HG02798 (cell line): ENCODE measurements around the gene ENPP6.
"Not testable (repeated sequence)": the region's sequence is repeated elsewhere in the genome, so short reads cannot be mapped to it uniquely, and the experiment has no call there.

ENCODE experiments used
- ATAC-seq: cut with Tn5 transposase; IDR thresholded peaks from one replicate; pipeline ENCODE4 v1.9.1; 2021; ENCODE audit warnings: mild to moderate bottlenecking; ENCODE audit not compliant: unreplicated experiment, poor library complexity

The ENPP6 gene

DNA sequence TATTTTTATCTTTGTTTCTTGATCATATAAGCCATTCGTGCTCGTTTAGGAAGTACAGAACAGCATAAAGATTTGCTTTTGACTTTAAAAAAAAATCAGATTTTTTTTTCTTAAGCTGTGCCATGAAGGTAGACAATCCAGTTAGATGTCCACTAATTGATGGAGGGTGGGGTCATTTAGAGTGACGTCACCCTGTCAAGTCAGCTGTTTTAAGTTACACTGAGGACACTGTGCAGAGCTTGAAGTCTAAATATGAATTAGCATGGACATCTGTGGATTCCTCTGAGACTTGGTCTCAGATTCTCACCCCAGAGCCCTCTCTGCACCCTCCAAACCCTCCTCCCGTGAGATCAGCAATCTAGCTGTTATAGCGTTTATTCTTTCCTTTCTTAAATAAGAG, 63.9 kb downstream of the ENPP6 start:
- no peak for ATAC-seq

DNA sequence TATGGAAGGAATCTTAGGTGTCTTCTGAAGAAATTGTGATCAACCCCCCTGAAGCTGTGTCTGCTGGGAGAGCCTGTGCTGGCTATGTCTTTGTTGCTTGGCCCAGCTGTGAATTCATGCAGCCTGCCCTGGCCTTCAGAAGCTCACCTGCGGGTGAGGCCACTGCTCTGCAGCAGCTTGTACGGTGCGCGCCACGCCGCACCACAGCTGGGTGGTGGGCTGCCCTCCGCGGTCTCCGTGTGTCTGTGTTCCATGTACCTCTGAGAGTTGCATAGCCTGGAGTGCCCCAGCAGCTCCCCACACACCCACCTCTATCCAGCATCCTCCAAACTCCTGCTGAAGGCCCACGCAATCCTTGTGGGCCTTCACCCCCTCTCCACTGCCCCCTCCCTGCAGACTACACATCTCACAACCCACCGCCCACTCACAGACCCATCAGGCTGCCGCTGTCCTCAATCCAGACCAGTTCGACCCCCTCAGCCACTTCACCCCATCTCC, 65.6 kb downstream of the ENPP6 start:
- no peak for ATAC-seq

DNA sequence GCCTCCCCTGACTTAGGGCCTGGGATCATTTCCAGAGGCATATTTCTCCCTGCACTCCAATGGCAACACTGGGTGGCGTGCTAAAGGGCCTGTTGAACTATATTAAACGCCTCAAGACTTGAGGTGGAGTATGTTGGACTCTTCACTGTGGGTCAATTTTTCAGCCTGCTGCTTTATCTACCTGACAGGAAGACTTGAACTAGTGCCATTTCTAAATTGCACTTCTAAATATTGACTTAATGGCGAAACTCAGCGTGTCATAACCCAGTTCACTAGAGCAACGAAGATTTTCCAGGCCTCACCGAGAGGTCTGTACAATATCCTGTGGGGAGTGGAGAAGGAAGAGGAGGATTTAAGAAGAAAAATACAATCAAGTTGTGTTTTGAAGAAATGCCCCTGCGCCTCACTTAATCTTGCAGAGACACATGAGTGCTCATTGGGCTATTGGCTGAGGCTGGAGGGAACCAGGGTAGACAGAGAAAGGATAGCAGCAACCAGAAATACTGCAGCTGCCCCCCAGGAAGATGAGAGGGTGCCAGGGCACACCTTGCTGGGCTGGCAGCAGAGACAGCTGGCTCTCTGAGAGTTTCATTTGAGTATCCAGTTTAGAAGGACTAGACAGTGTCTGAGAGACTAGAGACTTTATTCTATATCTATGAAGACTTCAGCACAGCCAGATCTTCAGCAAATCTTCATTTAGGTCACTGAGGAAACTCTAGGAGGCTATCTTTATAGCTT, 67.4 kb downstream of the ENPP6 start:
- ATAC-seq, result no peak

DNA sequence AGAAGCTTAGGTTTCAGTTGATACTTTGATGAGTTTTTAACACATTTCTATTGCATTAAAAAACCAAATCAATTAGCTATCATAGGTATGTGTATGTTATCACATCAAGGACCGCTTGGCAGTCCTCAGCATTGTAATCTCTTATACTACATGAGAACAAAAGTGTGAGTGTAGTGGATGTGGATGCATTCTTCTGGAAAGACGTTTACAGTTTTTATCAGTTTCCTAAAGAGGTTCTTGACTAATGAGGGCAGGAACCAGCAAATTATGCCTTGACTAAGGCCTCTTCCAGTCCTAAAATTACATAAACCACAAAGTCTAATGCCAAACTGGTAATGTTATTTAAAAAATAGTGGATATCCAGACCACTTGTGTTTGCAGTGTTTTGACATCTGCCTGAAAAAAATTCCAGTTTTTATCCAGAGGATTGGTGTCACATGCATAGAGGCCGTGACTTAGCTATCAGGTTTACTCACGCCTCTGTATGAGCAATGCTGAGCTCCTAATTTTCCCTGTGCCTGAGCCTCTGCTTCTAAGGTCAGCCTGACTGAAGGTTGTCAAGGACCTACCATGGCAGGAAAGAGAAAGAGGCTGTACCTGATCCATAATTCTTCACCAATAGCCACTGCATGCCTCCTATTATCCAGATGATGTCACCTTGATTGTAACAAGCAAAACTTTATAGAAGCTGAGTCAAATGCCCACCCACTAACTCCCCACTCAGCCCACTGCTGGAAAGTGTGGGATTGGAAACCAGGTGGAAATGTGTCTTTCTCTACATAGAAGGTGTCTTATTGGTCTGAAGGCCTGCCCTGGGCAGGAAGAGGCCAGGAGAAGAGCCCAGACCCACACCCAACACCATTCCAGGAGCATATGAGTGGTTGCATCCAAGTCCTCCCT, 68.7 kb downstream of the ENPP6 start:
- no peak for ATAC-seq

DNA sequence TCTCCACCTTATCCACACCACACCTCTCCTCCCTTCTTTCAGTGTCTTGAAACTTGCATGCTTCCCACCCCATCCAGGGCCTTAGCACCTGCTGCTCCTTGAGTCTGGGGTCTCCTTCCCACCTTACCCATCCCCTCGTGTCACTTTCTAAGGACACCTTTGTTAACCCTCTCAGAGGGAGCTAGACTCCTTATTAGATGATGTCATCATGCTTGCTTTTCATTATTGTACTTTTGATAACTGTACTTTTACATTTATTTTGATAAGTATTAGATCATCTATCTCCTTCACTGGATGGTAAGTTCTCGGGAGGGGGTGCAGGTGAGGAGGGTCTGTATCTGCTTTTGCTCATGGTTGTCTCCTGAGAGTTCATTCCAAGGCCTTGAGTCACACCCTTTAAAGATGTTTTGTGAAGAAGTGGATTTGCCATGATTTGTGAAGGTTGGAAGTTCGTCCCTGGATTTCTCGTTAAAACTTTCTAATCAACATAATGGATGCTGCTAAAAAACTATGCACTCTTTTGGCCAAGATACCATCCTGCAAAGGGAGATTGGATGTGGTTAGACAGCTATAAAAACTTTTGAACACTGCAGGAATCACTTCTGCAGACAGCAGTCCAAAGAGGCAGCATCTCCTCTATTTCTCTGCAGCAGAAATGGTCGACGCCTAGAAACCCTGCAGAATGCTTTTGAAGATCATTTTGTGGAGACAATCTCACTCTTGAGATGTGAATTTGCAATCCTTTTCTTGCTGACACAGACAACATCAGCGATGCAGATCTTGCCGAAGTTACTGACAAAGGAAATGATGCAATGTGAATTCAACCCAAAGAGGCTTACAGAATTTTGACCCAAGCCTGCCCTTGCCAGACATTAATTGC, 69.6 kb downstream of the ENPP6 start:
- ATAC-seq, result no peak

DNA sequence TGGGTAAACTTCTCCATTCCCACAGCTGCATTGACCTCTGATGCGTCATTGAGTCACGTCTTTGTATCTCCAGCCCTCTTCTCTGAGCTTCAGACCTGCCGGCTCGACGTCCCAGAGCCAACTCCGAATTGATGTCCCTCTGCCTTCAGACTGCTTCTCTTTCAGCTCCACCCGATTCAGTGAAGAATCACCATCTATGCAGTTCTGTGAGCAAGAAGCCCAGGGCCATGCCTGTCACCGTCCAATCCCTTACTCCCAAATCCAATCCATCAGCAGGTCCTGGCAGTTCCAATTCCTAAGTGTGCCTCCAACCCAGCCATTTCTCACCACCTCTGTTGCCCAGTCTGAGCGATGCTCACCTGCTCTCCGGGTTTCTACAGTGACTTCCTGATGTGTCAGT, 70.7 kb downstream of the ENPP6 start:
- ATAC-seq, result no peak

DNA sequence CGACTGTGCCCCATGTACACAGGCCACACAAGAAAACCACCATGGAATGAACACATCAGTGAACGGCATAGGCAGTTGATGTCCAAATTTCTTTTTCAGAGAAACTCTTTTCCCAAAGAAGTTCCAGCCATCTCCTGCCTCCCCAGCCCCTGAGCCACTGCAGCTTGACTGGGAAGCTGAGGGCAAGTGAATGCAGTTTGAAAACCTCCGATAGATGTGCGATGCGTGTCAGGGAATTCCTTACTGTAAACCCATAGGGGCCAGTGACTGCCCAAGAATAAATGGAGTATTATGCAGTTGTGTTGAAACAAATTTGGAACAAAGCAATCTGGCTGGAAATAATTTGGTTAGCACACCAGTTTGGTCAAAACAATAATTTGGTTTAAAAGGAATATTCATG, 72.1 kb downstream of the ENPP6 start:
- ATAC-seq, result no peak

DNA sequence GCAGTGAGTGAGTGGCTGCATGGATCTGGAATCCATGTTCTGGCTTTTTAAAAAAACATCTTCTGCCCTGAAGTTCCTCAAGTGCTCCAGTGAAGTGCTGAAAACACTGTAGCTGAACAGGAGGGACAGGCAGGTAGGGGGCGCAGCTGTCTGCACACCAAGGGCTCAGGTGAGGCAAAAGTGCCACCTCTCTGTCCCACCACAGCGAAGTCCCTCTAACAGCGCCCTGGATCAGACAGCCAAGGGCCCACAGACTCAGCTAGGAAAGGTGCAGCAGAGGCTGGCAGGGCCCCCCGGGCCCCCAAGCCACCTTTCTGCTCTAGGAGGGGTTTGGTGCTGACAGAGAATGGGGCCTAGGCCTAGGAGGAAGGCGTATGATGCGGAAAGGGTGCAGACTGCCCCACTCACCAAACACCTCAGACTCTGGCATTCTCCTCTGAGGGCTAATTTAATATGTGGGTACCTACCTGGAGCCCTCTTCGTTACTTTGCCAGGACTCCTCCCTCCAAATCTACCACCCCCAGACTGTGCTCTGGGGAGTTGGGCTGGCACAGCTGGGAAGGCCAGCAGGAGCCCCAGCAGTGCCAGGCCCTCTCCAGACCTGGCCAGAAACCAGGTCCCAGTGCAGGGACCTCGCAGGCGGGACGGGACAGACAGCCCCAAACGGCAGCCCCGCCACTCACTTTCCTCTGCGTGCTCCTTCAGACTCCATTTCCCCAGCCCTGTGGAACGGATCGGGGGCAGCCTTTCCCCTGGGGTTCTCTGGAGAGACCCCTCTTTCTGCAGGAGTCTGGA, 73.7 kb downstream of the ENPP6 start:
- ATAC-seq, result no peak

DNA sequence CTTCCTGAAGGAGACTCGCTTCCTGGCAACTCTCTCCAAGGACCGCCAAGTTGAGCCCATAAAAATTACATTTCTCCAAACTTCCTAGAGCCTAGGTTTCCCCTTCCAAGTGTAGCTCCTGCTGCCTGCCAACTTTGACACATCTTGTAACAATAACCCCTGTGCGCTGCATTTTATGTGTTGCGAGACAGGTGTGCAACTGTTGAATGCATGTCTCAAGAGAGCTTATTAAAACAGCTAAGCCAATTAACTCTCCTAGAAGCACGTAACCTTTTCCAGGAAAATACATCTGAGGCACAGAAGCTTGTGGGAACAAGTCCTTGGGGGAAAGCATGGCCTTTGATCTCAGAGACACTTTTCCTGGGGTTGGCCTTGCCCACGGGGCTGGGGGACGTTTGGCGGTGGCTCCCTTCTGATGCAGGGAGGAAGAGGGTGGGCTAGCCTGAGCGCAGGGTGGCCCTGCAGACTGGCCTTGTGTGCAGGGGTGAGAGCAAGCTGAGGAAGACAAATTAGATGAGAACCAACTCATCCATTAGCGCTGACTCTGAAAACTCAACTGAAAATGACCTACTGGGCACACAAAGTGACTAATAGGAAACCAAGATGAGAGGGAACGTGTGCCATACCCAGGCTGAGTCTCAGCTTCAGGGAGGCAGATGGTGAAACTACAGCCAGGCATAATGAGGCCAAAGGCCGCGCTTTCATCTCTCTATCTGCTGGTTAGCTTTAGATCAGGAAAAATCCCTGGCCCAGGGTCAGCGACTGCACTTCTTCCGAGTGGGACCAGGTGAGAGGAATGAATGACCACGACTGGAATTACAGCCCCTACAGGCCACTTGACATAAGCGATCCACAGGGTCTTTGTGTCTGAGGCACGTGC, 75.3 kb downstream of the ENPP6 start:
- no peak for ATAC-seq

DNA sequence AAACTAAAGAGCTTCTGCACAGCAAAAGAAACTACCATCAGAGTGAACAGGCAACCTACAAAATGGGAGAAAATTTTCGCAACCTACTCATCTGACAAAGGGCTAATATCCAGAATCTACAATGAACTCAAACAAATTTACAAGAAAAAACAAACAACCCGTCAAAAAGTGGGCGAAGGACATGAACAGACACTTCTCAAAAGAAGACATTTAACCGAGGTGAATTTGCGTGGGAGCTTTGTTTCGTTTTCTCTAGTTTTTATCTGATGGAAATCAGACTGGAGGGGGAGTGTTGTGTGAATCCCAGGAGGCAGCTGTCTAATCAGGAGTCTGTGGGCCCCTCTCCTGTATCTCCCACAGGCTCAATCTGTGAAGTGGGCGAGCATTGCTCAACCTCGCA, 76.8 kb downstream of the ENPP6 start:
- ATAC-seq, result not testable (repeated sequence)

DNA sequence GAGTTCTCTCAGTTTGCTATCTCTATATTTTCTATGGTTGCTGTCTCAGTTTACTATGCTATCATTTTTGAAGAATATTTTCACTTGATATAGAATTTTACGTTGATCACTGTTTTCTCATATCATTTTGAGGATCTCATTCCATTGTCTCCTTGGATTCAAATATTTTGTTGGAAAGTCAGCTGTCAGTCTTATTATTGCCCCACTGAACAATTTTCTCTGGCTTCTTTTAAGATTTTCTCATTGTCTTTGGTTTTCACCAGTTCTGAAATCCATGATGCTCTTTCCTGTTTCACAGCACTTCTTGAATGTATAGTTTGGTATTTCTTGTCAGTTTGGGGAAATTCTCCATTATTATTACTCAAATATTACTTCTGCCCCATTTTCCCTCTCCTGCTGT, 81.1 kb downstream of the ENPP6 start:
- no peak for ATAC-seq

DNA sequence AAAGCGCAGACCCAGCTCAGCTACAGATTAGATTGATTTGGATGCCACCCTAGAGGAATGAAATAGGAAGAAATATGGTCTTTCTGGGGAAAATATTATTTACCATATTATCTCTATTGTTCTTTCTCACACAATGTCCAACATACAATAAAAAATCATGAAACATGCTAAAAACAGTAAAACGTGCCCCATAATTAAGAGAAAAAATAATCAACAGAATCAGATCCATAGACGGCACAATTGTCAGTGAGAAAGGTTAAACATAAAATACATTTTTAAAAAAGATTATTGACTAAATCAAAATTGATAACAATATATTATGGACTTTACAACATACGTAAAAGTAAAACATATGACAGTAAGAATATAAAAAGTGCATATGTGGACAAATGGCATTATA, 90.9 kb downstream of the ENPP6 start:
- ATAC-seq, result no peak

DNA sequence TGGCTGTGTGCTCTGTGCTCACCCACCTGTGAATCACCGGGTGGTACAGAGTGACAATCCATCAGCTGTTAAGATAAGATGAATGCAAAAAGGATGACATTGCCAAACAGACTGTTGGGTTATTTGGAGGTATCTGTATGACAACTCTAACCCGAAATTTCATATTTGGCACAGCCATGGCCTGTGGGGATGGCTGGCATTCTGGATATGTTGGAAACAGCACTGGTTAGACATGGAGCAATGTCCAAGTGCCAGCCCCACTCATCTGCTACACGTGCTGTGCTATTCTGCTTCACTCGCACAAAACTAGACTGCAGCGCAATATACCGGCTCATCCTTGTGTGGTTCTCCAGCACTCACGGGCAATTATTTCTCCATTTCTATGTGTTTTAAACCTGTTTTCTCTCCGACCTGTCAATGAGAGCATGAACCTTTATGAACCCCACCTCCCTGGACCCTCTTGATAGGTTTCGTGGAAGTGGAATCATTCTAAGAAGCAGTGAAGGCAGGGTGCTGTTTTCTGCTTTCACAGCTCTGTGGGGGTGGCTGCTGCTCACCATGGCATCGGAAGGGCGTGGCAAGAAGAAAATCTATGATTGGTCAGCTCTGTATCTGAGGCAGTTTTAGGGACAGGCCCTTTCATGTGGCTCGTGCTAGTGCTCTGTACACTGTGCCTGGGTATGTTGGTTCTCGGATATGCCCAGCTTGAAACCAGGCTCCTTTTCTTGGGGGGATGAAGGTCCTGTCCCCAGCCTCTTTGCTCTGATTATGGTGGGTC, 94.9 kb downstream of the ENPP6 start:
- ATAC-seq, result no peak

DNA sequence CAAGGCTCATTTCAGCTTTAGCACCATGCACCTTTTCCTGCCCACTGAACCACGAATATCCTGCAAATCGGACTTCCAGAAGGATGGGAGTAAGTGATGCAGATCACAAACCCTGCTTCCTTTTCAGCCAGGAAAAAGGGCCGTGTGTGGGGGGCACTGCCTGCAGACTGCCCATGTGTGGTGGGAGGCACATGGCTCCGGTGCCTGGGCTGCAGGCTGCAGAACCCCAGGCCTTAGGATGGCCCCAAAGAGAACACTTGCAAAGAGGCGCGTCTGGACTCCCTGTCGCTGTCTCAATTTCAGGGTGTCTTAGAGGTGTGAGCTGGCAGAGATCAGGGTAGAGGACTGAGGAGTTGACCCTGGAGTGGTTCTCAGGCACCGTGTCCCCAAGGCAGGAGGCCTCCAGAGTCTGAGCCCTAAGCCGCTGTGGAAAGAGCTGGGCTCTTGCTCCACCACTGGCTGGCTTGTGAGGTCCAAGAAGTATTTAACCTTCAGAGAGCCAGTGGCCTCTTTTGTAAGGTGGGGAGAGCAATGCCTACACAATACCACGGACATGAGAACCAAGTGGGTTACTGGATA, 97.0 kb downstream of the ENPP6 start:
- no peak for ATAC-seq

DNA sequence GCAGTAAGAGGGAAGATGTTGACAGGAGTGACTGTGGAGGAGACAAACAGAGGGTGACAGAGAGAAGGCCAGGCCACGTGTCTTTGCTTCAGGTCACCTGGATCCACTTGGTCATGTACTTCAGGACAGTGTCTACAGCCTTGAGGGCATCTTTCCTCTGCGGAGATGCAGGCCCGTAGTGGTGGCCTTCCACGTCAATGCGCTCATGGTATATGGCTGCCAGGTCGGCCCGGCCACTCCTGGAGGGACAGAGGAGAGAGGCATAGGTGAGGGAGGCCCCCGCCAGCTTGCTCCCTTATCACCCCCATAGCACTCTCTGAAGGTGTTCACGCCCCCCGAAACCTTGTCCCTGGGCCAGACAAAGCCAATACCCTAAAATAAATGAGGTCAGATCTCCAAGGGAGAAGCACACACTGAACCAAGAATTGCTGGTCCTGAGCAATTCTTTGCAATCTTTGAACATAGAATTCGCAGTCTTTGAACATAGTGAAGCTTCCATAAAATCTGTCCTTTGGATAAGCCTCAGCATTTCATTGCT, 99.9 kb downstream of the ENPP6 start:
- ATAC-seq, result no peak

DNA sequence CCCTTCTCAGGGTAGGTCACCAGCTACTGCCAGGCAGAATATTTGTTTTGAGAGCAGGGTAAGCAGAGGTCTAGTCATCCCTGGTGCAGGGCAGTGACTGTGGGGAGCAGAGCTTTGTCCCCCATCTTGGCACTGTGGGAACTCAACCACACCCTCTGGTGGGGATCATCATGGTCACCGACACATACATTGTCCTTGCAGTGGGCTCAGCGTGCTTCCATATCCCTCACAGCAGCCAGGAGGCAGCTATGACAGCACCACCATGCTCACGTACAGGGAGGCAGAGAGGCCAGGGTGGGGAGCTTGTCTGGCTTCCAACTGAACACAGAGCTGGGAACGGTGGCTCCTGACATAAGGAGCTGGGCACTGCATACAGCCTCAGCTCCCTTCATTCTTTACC, 102.3 kb downstream of the ENPP6 start:
- no peak for ATAC-seq

DNA sequence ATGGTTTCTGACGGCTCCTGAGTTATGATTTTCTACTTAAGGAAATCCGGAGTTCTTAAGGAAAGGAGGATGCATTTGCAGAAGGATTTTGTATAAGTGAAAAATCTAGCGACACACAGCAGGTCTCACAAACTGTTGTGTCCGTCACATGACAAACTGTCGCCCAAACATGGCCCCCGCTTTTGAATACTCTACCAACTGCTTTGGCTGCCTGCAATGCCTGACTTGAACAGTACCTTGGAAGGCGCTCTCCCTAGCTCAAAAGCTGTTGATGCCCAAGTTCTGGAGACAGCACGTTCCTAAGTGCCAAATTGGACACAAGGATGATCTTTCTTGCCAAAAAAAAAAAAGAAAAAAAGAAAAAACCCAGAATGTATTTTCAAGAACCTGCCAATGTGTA, 103.2 kb downstream of the ENPP6 start:
- no peak for ATAC-seq
